ENCODE measurements around the gene DGKD.

Gene DGKD

DNA sequence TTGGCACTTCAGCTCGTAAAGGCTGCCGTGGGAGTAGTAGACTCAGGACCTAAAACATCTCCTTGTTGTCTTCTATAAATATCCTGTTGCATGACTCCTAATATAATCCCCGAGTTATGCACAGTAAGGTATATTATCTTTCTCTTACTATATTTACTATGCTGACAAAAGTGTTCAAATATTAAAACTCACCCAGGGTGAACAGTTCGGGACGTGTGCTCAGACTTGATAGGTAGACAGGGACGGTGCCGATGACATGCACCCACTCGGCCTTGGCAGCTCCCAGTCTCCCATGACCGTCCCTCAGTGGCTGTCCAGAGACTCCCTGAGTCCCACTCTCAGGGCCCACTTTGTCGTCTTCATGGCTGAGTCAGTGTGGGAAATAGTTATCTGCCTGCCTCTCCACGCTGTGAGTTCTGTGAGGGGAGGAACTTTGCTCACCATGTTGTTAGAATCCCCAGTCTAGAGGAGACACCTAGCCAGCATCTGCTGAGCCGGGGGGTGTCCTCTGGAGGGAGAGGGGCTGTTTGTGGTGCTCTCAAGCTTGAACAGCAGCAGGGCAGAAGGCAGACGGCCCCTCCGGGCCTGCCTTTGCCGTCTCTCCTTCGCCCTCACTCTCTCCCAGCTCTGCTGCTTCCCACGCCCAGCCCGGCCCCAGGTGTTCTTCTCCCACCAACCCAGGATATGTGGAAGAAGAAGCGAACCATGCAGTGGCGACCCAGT, 75.0 kb downstream of the DGKD start:
- ChIA-PET POLR2A (interaction anchor here (0.5 kb wide), 1 partner anchor 503 kb away, joined by 3 read pairs; no protein-coding TSS in a partner anchor), CTCF (interaction anchor here (0.9 to 2.1 kb wide), 4 partner anchors 9 to 19 kb away, joined by 4 read pairs; no protein-coding TSS in a partner anchor)
- Histone ChIP-seq H3K27me3 (replicated peaks in 2 of 5; ENCODE audit: control insufficient read depth in 4 of 5, insufficient read depth in 5 of 5, low read length in 4 of 5) (no peaks in the 10 kb centered on the region), H3K27ac (ENCODE audit: insufficient read depth in 1 of 2, low read depth in 1 of 2, low read length in 2 of 2, poor library complexity in 1 of 2, severe bottlenecking in 2 of 2) (no peak overlapping the region), H3K4me1 (ENCODE audit: control extremely low read depth in 1 of 4, control insufficient read depth in 4 of 4, insufficient read depth in 4 of 4, low read length in 3 of 4) (peaks cover 0 to 8% (median 0%) of the 10 kb centered on the region in 4 experiments), H3K4me3 (ENCODE audit: control insufficient read depth in 1 of 7, extremely low read depth in 1 of 7, insufficient read depth in 4 of 7, low read depth in 2 of 7, low read length in 6 of 7) (no peak overlapping the region), H3K9me3 (ENCODE audit: control extremely low read depth in 1 of 5, control insufficient read depth in 4 of 5, insufficient read depth in 2 of 5, low read depth in 1 of 5, low read length in 4 of 5) (peaks cover 0 to 4% (median 2%) of the 10 kb centered on the region in 5 experiments), H3K36me3 (ENCODE audit: control insufficient read depth in 4 of 4, insufficient read depth in 4 of 4, low read length in 3 of 4) (peaks cover 0 to 5% (median 0%) of the 10 kb centered on the region in 4 experiments)
- no peak for DNase-seq
- WGBS (ENCODE audit: insufficient coverage), result 98% methylated on average over 15 of the region's 20 CpGs

DNA sequence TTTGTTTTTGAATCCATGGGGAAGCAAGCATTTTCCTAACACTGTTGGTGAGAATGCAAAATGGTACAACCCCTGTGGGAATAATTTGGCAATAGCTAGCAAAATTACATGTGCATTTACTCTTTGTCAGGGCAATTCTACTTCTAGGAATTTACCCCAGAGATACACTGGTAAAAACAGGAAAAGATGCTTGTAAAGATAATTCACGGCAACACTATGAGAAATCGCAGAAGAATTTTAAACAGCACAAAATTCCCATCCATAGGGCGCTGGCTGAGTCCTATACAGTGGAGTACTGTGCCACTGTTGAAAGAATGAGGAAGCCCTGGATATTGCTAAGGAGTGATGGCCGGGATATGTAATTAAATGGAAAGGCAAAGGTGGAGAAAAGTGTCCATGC, 75.8 kb downstream of the DGKD start:
- no peaks in the 10 kb centered on the region for H3K27me3 ChIP-seq (replicated peaks in 2 of 5; ENCODE audit: control insufficient read depth in 4 of 5, insufficient read depth in 5 of 5, low read length in 4 of 5)
- DNase-seq, result no peak
- H3K4me3 ChIP-seq (ENCODE audit: control insufficient read depth in 1 of 7, extremely low read depth in 1 of 7, insufficient read depth in 4 of 7, low read depth in 2 of 7, low read length in 6 of 7), result no peak overlapping the region
- H3K4me1 ChIP-seq (ENCODE audit: control extremely low read depth in 1 of 4, control insufficient read depth in 4 of 4, insufficient read depth in 4 of 4, low read length in 3 of 4), result peaks cover 0 to 9% (median 4%) of the 10 kb centered on the region in 4 experiments
- POLR2A ChIA-PET, result no interaction called here
- peaks cover 0 to 5% (median 2%) of the 10 kb centered on the region in 4 experiments for H3K36me3 ChIP-seq (ENCODE audit: control insufficient read depth in 4 of 4, insufficient read depth in 4 of 4, low read length in 3 of 4)
- CTCF ChIA-PET, result interaction anchor here (0.9 to 2.1 kb wide), 4 partner anchors 8 to 19 kb away, joined by 4 read pairs; no protein-coding TSS in a partner anchor
- H3K9me3 ChIP-seq (ENCODE audit: control extremely low read depth in 1 of 5, control insufficient read depth in 4 of 5, insufficient read depth in 2 of 5, low read depth in 1 of 5, low read length in 4 of 5), result peaks cover 0 to 4% (median 2%) of the 10 kb centered on the region in 5 experiments
- no peak overlapping the region for H3K27ac ChIP-seq (ENCODE audit: insufficient read depth in 1 of 2, low read depth in 1 of 2, low read length in 2 of 2, poor library complexity in 1 of 2, severe bottlenecking in 2 of 2)
- 56% methylated on average over 4 of the region's 4 CpGs for WGBS (ENCODE audit: insufficient coverage)

DNA sequence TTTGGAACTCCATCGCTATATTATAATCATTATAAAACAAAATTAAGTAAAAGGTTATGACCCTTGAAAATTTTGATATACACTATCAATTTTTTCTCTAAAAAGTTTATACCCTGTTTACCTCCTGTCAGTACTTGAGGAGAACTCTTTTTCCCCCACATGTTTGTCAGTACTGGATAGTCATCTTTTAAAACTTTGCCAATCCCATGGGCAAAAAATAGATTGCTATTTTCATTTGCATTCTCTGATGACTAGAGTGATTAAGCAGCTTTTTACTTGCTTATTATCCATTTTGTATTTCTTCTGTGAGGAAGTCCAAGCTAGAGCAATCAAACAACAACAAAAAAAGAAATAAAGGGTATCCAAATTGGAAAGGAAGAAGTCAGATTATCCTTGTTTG, 76.4 kb downstream of the DGKD start:
- ChIA-PET POLR2A (interaction anchor here (0.6 kb wide), 1 partner anchor 828 kb away, joined by 3 read pairs; no protein-coding TSS in a partner anchor), CTCF (interaction anchor here (1.1 to 1.5 kb wide), 2 partner anchors 18 to 26 kb away, joined by 3 to 4 read pairs; no protein-coding TSS in a partner anchor)
- H3K36me3 ChIP-seq (ENCODE audit: control insufficient read depth in 4 of 4, insufficient read depth in 4 of 4, low read length in 3 of 4), result peaks cover 0 to 7% (median 4%) of the 10 kb centered on the region in 4 experiments
- H3K4me3 ChIP-seq (ENCODE audit: control insufficient read depth in 1 of 7, extremely low read depth in 1 of 7, insufficient read depth in 4 of 7, low read depth in 2 of 7, low read length in 6 of 7), result no peak overlapping the region
- H3K4me1 ChIP-seq (ENCODE audit: control extremely low read depth in 1 of 4, control insufficient read depth in 4 of 4, insufficient read depth in 4 of 4, low read length in 3 of 4), result peaks cover 0 to 10% (median 5%) of the 10 kb centered on the region in 4 experiments
- H3K27me3 ChIP-seq (replicated peaks in 2 of 5; ENCODE audit: control insufficient read depth in 4 of 5, insufficient read depth in 5 of 5, low read length in 4 of 5), result no peaks in the 10 kb centered on the region
- DNase-seq, result no peak
- H3K9me3 ChIP-seq (ENCODE audit: control extremely low read depth in 1 of 5, control insufficient read depth in 4 of 5, insufficient read depth in 2 of 5, low read depth in 1 of 5, low read length in 4 of 5), result peaks cover 0 to 4% (median 2%) of the 10 kb centered on the region in 5 experiments
- no peak overlapping the region for H3K27ac ChIP-seq (ENCODE audit: insufficient read depth in 1 of 2, low read depth in 1 of 2, low read length in 2 of 2, poor library complexity in 1 of 2, severe bottlenecking in 2 of 2)
- no CpG with 5 or more reads among the region's 1 CpG for WGBS (ENCODE audit: insufficient coverage)

- no peak overlapping the region for H3K4me3 ChIP-seq (ENCODE audit: control insufficient read depth in 1 of 7, extremely low read depth in 1 of 7, insufficient read depth in 4 of 7, low read depth in 2 of 7, low read length in 6 of 7)
These were observed 78.7 kb downstream of the DGKD start for GRCh38 chr2:233433029-233433428.

DNA sequence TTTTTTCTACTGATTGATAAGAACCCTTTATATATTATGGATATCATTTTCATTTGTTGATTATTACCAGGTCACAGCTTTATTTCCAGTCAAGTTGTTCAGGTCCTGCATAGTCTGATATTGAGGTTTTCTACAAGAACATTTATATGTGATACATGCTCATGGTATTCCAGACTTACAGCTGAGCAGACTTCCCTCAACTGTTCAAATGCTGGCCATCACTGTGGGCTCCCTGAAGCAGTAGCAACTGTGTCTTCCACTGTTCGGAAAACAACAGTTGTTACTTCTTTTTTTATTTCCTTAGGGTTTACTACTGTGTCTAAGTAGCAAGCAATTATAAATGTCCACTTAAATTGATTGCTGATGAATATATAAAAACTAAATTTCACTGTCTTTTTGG, 79.5 kb downstream of the DGKD start:
- ChIA-PET POLR2A (no interaction called here), CTCF (interaction anchor here (0.7 to 4.3 kb wide), 2 partner anchors 30 to 685 kb away, joined by 3 to 16 read pairs; no protein-coding TSS in a partner anchor)
- WGBS (ENCODE audit: insufficient coverage), result no CpG with 5 or more reads among the region's 1 CpG

More at GRCh38 chr2:233433029-233433428, 78.7 kb downstream of the DGKD start:
- POLR2A ChIA-PET, result no interaction called here
- Histone ChIP-seq H3K4me1 (ENCODE audit: control extremely low read depth in 1 of 4, control insufficient read depth in 4 of 4, insufficient read depth in 4 of 4, low read length in 3 of 4) (peaks cover 0 to 10% (median 5%) of the 10 kb centered on the region in 4 experiments), H3K9me3 (ENCODE audit: control extremely low read depth in 1 of 5, control insufficient read depth in 4 of 5, insufficient read depth in 2 of 5, low read depth in 1 of 5, low read length in 4 of 5) (no peaks in the 10 kb centered on the region), H3K36me3 (ENCODE audit: control insufficient read depth in 4 of 4, insufficient read depth in 4 of 4, low read length in 3 of 4) (peaks cover 11 to 28% (median 26%) of the 10 kb centered on the region in 4 experiments), H3K27me3 (replicated peaks in 2 of 5; ENCODE audit: control insufficient read depth in 4 of 5, insufficient read depth in 5 of 5, low read length in 4 of 5) (no peaks in the 10 kb centered on the region), H3K27ac (ENCODE audit: insufficient read depth in 1 of 2, low read depth in 1 of 2, low read length in 2 of 2, poor library complexity in 1 of 2, severe bottlenecking in 2 of 2) (no peak overlapping the region)
- no CpG with 5 or more reads among the region's 2 CpGs for WGBS (ENCODE audit: insufficient coverage)
- DNase-seq, result no peak
- CTCF ChIA-PET, result interaction anchor here (4.3 kb wide), 1 partner anchor 29 kb away, joined by 16 read pairs; no protein-coding TSS in a partner anchor

GRCh38 chr2:233434666-233435330, 80.5 kb downstream of the DGKD start:
- ChIA-PET CTCF (interaction anchor here (1.0 to 4.3 kb wide), 3 partner anchors 8 to 31 kb away, joined by 3 to 16 read pairs (median 11); no protein-coding TSS in a partner anchor), POLR2A (no interaction called here)
- H3K27ac ChIP-seq (ENCODE audit: insufficient read depth in 1 of 2, low read depth in 1 of 2, low read length in 2 of 2, poor library complexity in 1 of 2, severe bottlenecking in 2 of 2), result no peak overlapping the region
- H3K36me3 ChIP-seq (ENCODE audit: control insufficient read depth in 4 of 4, insufficient read depth in 4 of 4, low read length in 3 of 4), result peaks cover 11 to 43% (median 39%) of the 10 kb centered on the region in 4 experiments
- no peak for DNase-seq
- H3K27me3 ChIP-seq (replicated peaks in 2 of 5; ENCODE audit: control insufficient read depth in 4 of 5, insufficient read depth in 5 of 5, low read length in 4 of 5), result no peaks in the 10 kb centered on the region
- H3K4me3 ChIP-seq (ENCODE audit: control insufficient read depth in 1 of 7, extremely low read depth in 1 of 7, insufficient read depth in 4 of 7, low read depth in 2 of 7, low read length in 6 of 7), result no peak overlapping the region
- peaks cover 0 to 7% (median 5%) of the 10 kb centered on the region in 4 experiments for H3K4me1 ChIP-seq (ENCODE audit: control extremely low read depth in 1 of 4, control insufficient read depth in 4 of 4, insufficient read depth in 4 of 4, low read length in 3 of 4)
- WGBS (ENCODE audit: insufficient coverage), result 76% methylated on average over 18 of the region's 18 CpGs
- H3K9me3 ChIP-seq (ENCODE audit: control extremely low read depth in 1 of 5, control insufficient read depth in 4 of 5, insufficient read depth in 2 of 5, low read depth in 1 of 5, low read length in 4 of 5), result no peaks in the 10 kb centered on the region

More for the DNA sequence above, 79.5 kb downstream of the DGKD start:
- peaks cover 11 to 35% (median 32%) of the 10 kb centered on the region in 4 experiments for H3K36me3 ChIP-seq (ENCODE audit: control insufficient read depth in 4 of 4, insufficient read depth in 4 of 4, low read length in 3 of 4)
- no peak overlapping the region for H3K4me3 ChIP-seq (ENCODE audit: control insufficient read depth in 1 of 7, extremely low read depth in 1 of 7, insufficient read depth in 4 of 7, low read depth in 2 of 7, low read length in 6 of 7)
- peaks cover 0 to 10% (median 5%) of the 10 kb centered on the region in 4 experiments for H3K4me1 ChIP-seq (ENCODE audit: control extremely low read depth in 1 of 4, control insufficient read depth in 4 of 4, insufficient read depth in 4 of 4, low read length in 3 of 4)
- no peak for DNase-seq
- H3K27ac ChIP-seq (ENCODE audit: insufficient read depth in 1 of 2, low read depth in 1 of 2, low read length in 2 of 2, poor library complexity in 1 of 2, severe bottlenecking in 2 of 2), result no peak overlapping the region
- no peaks in the 10 kb centered on the region for H3K9me3 ChIP-seq (ENCODE audit: control extremely low read depth in 1 of 5, control insufficient read depth in 4 of 5, insufficient read depth in 2 of 5, low read depth in 1 of 5, low read length in 4 of 5)
- no peaks in the 10 kb centered on the region for H3K27me3 ChIP-seq (replicated peaks in 2 of 5; ENCODE audit: control insufficient read depth in 4 of 5, insufficient read depth in 5 of 5, low read length in 4 of 5)
